Nephron (organoid): ENCODE measurements around the gene ARL8B.
A peak's percentile ranks its signal among the peaks of the same experiment; 100 is the strongest.

ENCODE experiments used
- H3K27ac Mint-ChIP-seq, 3 experiments: 2 replicates each; pipeline ENCODE4 v1.8.0; 2020; ENCODE audit warnings: mixed read lengths in 3 of 3, mild to moderate bottlenecking in 2 of 3, moderate library complexity in 1 of 3
- H3K27me3 Mint-ChIP-seq: 2 replicates; pipeline ENCODE4 v1.8.0; 2021; ENCODE audit warnings: low read depth, mild to moderate bottlenecking, moderate library complexity, mixed read lengths
- H3K36me3 Mint-ChIP-seq: 2 replicates; pipeline ENCODE4 v1.8.0; 2020; ENCODE audit warnings: low read depth, mixed read lengths
- H3K4me1 Mint-ChIP-seq: 2 replicates; pipeline ENCODE4 v1.8.0; 2020; ENCODE audit warnings: mixed read lengths
- H3K4me3 Mint-ChIP-seq, 3 experiments: 2 replicates each; pipeline ENCODE4 v1.8.0; 2020; ENCODE audit warnings: mild to moderate bottlenecking in 3 of 3, mixed read lengths in 3 of 3, moderate library complexity in 2 of 3
- H3K9me3 Mint-ChIP-seq: 2 replicates; pipeline ENCODE4 v1.8.0; 2020; ENCODE audit warnings: mixed read lengths
- TF ChIP-seq, protein P1 (sequence below), 3 experiments: fragments of 200-600 bp; sonication (generic); IDR thresholded peaks; one replicate each; pipeline ENCODE4 v1.5.0; 2021; ENCODE audit warnings: antibody characterized with exemption in 3 of 3; ENCODE audit not compliant: unreplicated experiment in 3 of 3

Gene ARL8B

GRCh38 chr3:5210926-5211325 is 88.8 kb downstream of the ARL8B start:
- peaks cover 89% of the 10 kb centered on the region for H3K36me3 Mint-ChIP-seq

GRCh38 chr3:5212628-5213573 is 90.8 kb downstream of the ARL8B start:
- no peak overlapping the region for H3K27ac Mint-ChIP-seq
- peaks cover 3% of the 10 kb centered on the region for H3K4me1 Mint-ChIP-seq
- peaks cover 83% of the 10 kb centered on the region for H3K36me3 Mint-ChIP-seq
- H3K27me3 Mint-ChIP-seq, result no peaks in the 10 kb centered on the region
- TF ChIP-seq, protein P1, sequence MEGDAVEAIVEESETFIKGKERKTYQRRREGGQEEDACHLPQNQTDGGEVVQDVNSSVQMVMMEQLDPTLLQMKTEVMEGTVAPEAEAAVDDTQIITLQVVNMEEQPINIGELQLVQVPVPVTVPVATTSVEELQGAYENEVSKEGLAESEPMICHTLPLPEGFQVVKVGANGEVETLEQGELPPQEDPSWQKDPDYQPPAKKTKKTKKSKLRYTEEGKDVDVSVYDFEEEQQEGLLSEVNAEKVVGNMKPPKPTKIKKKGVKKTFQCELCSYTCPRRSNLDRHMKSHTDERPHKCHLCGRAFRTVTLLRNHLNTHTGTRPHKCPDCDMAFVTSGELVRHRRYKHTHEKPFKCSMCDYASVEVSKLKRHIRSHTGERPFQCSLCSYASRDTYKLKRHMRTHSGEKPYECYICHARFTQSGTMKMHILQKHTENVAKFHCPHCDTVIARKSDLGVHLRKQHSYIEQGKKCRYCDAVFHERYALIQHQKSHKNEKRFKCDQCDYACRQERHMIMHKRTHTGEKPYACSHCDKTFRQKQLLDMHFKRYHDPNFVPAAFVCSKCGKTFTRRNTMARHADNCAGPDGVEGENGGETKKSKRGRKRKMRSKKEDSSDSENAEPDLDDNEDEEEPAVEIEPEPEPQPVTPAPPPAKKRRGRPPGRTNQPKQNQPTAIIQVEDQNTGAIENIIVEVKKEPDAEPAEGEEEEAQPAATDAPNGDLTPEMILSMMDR (IDR thresholded peaks at IDR 0.05; ENCODE audit: unreplicated experiment in 3 of 3), result no peak
- no peak overlapping the region for H3K4me3 Mint-ChIP-seq
- H3K9me3 Mint-ChIP-seq, result no peaks in the 10 kb centered on the region

More at GRCh38 chr3:5210926-5211325, 88.8 kb downstream of the ARL8B start:
- Mint-ChIP-seq H3K9me3 (no peaks in the 10 kb centered on the region), H3K27me3 (no peaks in the 10 kb centered on the region), H3K4me3 (no peak overlapping the region), H3K27ac (no peak overlapping the region), H3K4me1 (no peaks in the 10 kb centered on the region)
- TF ChIP-seq, protein P1 (IDR thresholded peaks at IDR 0.05; ENCODE audit: unreplicated experiment in 3 of 3), result no peak

DNA sequence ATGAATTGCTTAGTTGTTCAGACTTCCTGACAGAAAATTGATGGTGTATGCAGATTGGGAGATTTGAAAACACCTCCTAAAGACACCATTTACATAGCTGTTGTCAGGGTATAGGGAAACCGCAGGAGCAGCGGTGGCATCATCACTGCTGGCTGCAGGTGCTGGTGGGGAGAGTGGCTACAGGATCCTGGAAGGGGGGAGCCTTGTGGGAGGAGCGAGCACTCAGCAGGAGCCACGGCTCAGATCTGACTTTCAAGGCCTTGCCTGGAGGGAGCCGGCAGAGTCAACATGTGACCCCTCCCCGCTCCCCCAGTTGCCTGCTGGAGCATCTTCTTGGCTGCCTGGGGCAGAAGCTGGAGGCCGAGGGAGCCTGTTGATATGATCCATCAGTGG is 91.5 kb downstream of the ARL8B start:
- H3K4me1 Mint-ChIP-seq, result peaks cover 9% of the 10 kb centered on the region
- no peaks in the 10 kb centered on the region for H3K27me3 Mint-ChIP-seq
- H3K4me3 Mint-ChIP-seq, result no peak overlapping the region
- TF ChIP-seq, protein P1 (IDR thresholded peaks at IDR 0.05; ENCODE audit: unreplicated experiment in 3 of 3), result no peak
- no peaks in the 10 kb centered on the region for H3K9me3 Mint-ChIP-seq
- peaks cover 80% of the 10 kb centered on the region for H3K36me3 Mint-ChIP-seq
- H3K27ac Mint-ChIP-seq, result no peak overlapping the region

GRCh38 chr3:5214352-5214751 is 92.3 kb downstream of the ARL8B start:
- no peaks in the 10 kb centered on the region for H3K9me3 Mint-ChIP-seq
- H3K36me3 Mint-ChIP-seq, result peaks cover 72% of the 10 kb centered on the region
- no peak overlapping the region for H3K4me3 Mint-ChIP-seq
- TF ChIP-seq, protein P1 (IDR thresholded peaks at IDR 0.05; ENCODE audit: unreplicated experiment in 3 of 3), result no peak
- no peak overlapping the region for H3K27ac Mint-ChIP-seq
- peaks cover 13% of the 10 kb centered on the region for H3K4me1 Mint-ChIP-seq
- no peaks in the 10 kb centered on the region for H3K27me3 Mint-ChIP-seq

DNA sequence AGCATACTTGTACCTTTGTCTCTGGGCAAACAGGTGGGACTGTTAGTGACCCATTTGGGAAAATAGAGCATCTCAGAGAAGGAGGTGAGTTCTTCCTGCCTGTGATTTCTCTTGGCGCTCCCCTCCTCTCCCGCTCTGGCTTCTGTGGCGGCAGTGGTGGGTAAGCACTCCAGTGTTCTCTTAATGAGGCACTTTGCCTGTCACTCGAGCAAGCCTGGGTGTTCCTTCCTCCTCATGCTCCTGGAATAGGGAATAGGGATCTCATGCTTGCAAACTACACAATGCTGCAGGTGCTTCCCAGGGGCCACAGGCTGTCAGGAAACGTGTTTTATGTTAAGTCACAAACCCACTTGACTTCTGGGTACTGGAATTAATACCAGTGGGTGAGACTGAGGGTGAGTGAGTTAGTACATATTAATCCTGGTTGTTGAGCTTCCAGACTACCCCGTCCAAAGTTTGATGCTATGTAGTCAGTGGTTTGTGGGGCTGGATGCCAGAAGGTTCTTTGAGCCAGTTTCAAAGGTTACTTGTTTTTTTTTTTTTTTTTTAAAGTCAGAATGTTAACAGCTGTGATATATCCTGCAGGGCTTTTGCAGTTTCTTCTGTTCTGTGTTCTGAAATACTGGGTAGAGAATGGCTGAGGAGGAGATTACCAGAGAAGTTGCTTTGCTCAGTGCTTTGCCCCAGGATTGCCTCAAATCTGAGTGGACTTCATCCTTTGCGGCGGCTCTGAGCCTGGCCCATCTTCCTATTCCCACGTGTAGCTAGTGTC is 95.9 kb downstream of the ARL8B start:
- TF ChIP-seq, protein P1 (IDR thresholded peaks at IDR 0.05; ENCODE audit: unreplicated experiment in 3 of 3), result no peak
- H3K36me3 Mint-ChIP-seq, result peaks cover 41% of the 10 kb centered on the region

More for the DNA sequence above, 95.9 kb downstream of the ARL8B start:
- peaks cover 18% of the 10 kb centered on the region for H3K4me1 Mint-ChIP-seq
- H3K4me3 Mint-ChIP-seq, result no peak overlapping the region
- no peaks in the 10 kb centered on the region for H3K27me3 Mint-ChIP-seq
- peak overlapping the region; percentile 80 to 92 (median 85) for H3K27ac Mint-ChIP-seq
- H3K9me3 Mint-ChIP-seq, result no peaks in the 10 kb centered on the region
